HepG2 (cell line): Measurements from ENCODE around the gene CDIP1. TPM values are rescaled to one million over a fixed set of nuclear protein-coding genes. Genes with fewer than 3 reads are reported as not detected.

Experiments used
- ATAC-seq: fragments of 200-7000 bp; cut with Tn5 transposase; 3 replicates; pipeline ENCODE4 v1.9.1; 2020; ENCODE audit warnings: mild to moderate bottlenecking, moderate library complexity
- BruUV-seq: library from RNA; stranded (reverse); fragments of 400-500 nt; replicated peaks from 2 replicates; lab custom pipeline; 2021; lab: Mats Ljungman, UMichigan
- CTCF ChIA-PET: fragments of 300-600 bp; formaldehyde crosslinking; extraction: SDS; loops from one replicate; lab custom pipeline; 2021; ENCODE audit warnings: low total read pairs, inconsistent platforms, low intra/inter-chr PET ratio; lab: Yijun Ruan, JAX
- POLR2A ChIA-PET: fragments of 350-600 bp; sonication (Branson Sonifier 250); formaldehyde crosslinking; loops from one replicate; lab custom pipeline; 2020; ENCODE audit warnings: antibody characterized with exemption, inconsistent platforms; lab: Yijun Ruan, JAX
- DNase-seq: peaks from one replicate; pipeline ENCODE4 v3.0.0-alpha.2; 2015; ENCODE audit warnings: low spot score
- FAIRE-seq: peaks from 3 replicates; lab custom pipeline; 2011; peaks lifted over from hg19 to GRCh38; lab: Jason Lieb, UNC
- H2AFZ ChIP-seq: one replicate; pipeline ENCODE4 v1.6.1; 2011; ENCODE audit warnings: low read length, inconsistent platforms
- H3K27ac ChIP-seq: fragments of 300-600 bp; 3 replicates; pipeline ENCODE4 v1.8.0; 2011; ENCODE audit warnings: mixed run types, mild to moderate bottlenecking, mixed read lengths, low read length, inconsistent platforms; ENCODE audit not compliant: insufficient read depth; ENCODE audit errors: extremely low read length
- H3K27me3 ChIP-seq, 2 experiments: fragments of 200-600 bp in 1 of 2; 2 replicates in 1 of 2; 3 replicates in 1 of 2; pipeline versions ENCODE4 v1.6.0 to v1.8.0; 2011; ENCODE audit warnings: low read length in 2 of 2, mild to moderate bottlenecking in 2 of 2, moderate library complexity in 2 of 2, inconsistent platforms in 1 of 2; ENCODE audit not compliant: insufficient read depth in 2 of 2, control insufficient read depth in 1 of 2
- H3K36me3 ChIP-seq, 2 experiments: fragments of 200-600 bp in 1 of 2; replicated peaks in 1 of 2; 2 replicates in 1 of 2; 3 replicates in 1 of 2; pipeline versions ENCODE4 v1.5.1 to v1.8.0; 2011; ENCODE audit warnings: low read length in 2 of 2, inconsistent platforms in 1 of 2; ENCODE audit not compliant: insufficient read depth in 2 of 2, control insufficient read depth in 1 of 2
- H3K4me1 ChIP-seq: 2 replicates; pipeline ENCODE4 v1.5.1; 2012; ENCODE audit warnings: low read length, inconsistent platforms; ENCODE audit not compliant: insufficient read depth
- H3K4me2 ChIP-seq: 2 replicates; pipeline ENCODE4 v1.6.0; 2011; ENCODE audit warnings: low read depth, low read length, inconsistent platforms
- H3K4me3 ChIP-seq, 3 experiments: fragments of 200-600 bp in 1 of 3; sonication (generic), shearing (Covaris generic) in 1 of 3; replicated peaks in 1 of 3; 2 replicates each; pipeline ENCODE4 v1.5.1; 2011 to 2016; ENCODE audit warnings: low read length in 3 of 3, inconsistent platforms in 2 of 3, low read depth in 2 of 3, mild to moderate bottlenecking in 2 of 3, control low read depth in 1 of 3, mixed read lengths in 1 of 3; ENCODE audit not compliant: insufficient read depth in 1 of 3
- H3K79me2 ChIP-seq: one replicate; pipeline ENCODE4 v1.6.1; 2011; ENCODE audit warnings: low read length, inconsistent platforms; ENCODE audit not compliant: insufficient read depth
- H3K9ac ChIP-seq: 2 replicates; pipeline ENCODE4 v1.6.0; 2011; ENCODE audit warnings: mild to moderate bottlenecking, low read depth, low read length, inconsistent platforms; ENCODE audit not compliant: insufficient read depth
- H3K9me3 ChIP-seq: 2 replicates; pipeline ENCODE4 v1.5.1; 2012; ENCODE audit warnings: mild to moderate bottlenecking, low read length
- H4K20me1 ChIP-seq: 2 replicates; pipeline ENCODE4 v1.6.0; 2011; ENCODE audit warnings: inconsistent platforms, mild to moderate bottlenecking, low read length, moderate library complexity; ENCODE audit not compliant: insufficient read depth
- ARNT ChIP-seq: fragments of 450-650 bp; IDR thresholded peaks from 2 replicates; pipeline ENCODE4 v1.6.1; 2017
- BCL6 ChIP-seq: IDR thresholded peaks from 2 replicates; pipeline ENCODE4 v1.6.1; 2016; ENCODE audit warnings: missing genetic modification reagents, missing compliant biosample characterization
- GABPB1 ChIP-seq: IDR thresholded peaks from 2 replicates; pipeline ENCODE4 v1.6.1; 2016; ENCODE audit warnings: mild to moderate bottlenecking, missing genetic modification reagents, moderate library complexity, missing compliant biosample characterization
- HOXA3 ChIP-seq: sonication (generic); formaldehyde crosslinking; IDR thresholded peaks from 2 replicates; pipeline ENCODE4 v1.5.0; 2020; ENCODE audit warnings: missing genetic modification reagents
- KLF12 ChIP-seq: sonication (generic); formaldehyde crosslinking; IDR thresholded peaks from 2 replicates; pipeline ENCODE4 v1.4.0; 2020; ENCODE audit warnings: missing genetic modification reagents, borderline replicate concordance
- MAFK ChIP-seq, 2 experiments: IDR thresholded peaks in 1 of 2; conservative IDR thresholded peaks in 1 of 2; 2 replicates each; pipeline ENCODE4 v1.6.1; 2011; ENCODE audit warnings: improper control_type of control experiment in 2 of 2, low read length in 2 of 2
- MED1 ChIP-seq: sonication (generic); formaldehyde crosslinking; IDR thresholded peaks from 2 replicates; pipeline ENCODE4 v1.4.0; 2020; ENCODE audit warnings: missing genetic modification reagents
- RXRA ChIP-seq: sonication (generic); formaldehyde crosslinking; IDR thresholded peaks from 2 replicates; pipeline ENCODE4 v1.5.1; 2020; ENCODE audit warnings: missing genetic modification reagents
- RXRB ChIP-seq: IDR thresholded peaks from 2 replicates; pipeline ENCODE4 v1.6.1; 2016; ENCODE audit warnings: borderline replicate concordance, missing genetic modification reagents, missing compliant biosample characterization
- SRY ChIP-seq: sonication (generic); formaldehyde crosslinking; IDR thresholded peaks from 2 replicates; pipeline ENCODE4 v1.8.0; 2022; ENCODE audit warnings: mild to moderate bottlenecking, missing genetic modification reagents
- ZNF121 ChIP-seq: sonication (generic); formaldehyde crosslinking; IDR thresholded peaks from 2 replicates; pipeline ENCODE4 v1.5.0; 2020; ENCODE audit warnings: mild to moderate bottlenecking, missing genetic modification reagents
- ZNF329 ChIP-seq: sonication (generic); formaldehyde crosslinking; IDR thresholded peaks from 2 replicates; pipeline ENCODE4 v1.9.0; 2021; ENCODE audit warnings: low read depth, mild to moderate bottlenecking, missing genetic modification reagents
- ZNF557 ChIP-seq: sonication (generic); formaldehyde crosslinking; IDR thresholded peaks from 2 replicates; pipeline ENCODE4 v1.4.0; 2020; ENCODE audit warnings: missing genetic modification reagents
- ZNF768 ChIP-seq: sonication (generic); formaldehyde crosslinking; IDR thresholded peaks from 2 replicates; pipeline ENCODE4 v1.4.0; 2020; ENCODE audit warnings: missing genetic modification reagents
- WGBS: methylation state at CpG from one replicate; pipeline ENCODE4 v1.1.6; 2017; ENCODE audit warnings: low lambda C conversion rate; 5-methylcytosine and 5-hydroxymethylcytosine counted together
- in situ Hi-C: cut with HindIII; loops from 2 replicates; pipeline ENCODE4 v1.10.0; 2017; ENCODE audit warnings: low pct_unique_long_range_greater_than_20kb; ENCODE audit not compliant: extremely low pct_ligation_motif_present
- intact Hi-C: fragments of 100-400 bp; cut with micrococcal nuclease; formaldehyde crosslinking; loops from one replicate; pipeline ENCODE4 v1.10.0; 2022; ENCODE audit not compliant: unreplicated experiment
- polyA plus RNA-seq, 8 experiments: library from polyadenylated mRNA; depleted of rRNA in 3 of 8; stranded (reverse) in 7 of 8; unstranded in 1 of 8; fragments of >200 nt; fragmentation: Illumina TruSeq in 4 of 8; extraction: Trizol in 4 of 8; gene quantifications; 2 replicates each; pipeline versions ENCODE4 v1.2.1 to v1.2.3, GENCODE V29; 2011 to 2016; ENCODE audit warnings: low read depth in 4 of 8, missing spikeins in 1 of 8, mixed read lengths in 1 of 8; ENCODE audit not compliant: insufficient read depth in 1 of 8
- total RNA-seq, 5 experiments: library from RNA; depleted of rRNA; stranded (reverse); fragments of >200 nt; fragmentation: Illumina TruSeq; extraction: Trizol; gene quantifications; 2 replicates each; pipeline ENCODE4 v1.2.3, GENCODE V29; 2016; ENCODE audit warnings: low read depth in 1 of 5
- TF ChIP-seq, protein P1 (sequence below): IDR thresholded peaks from 2 replicates; pipeline ENCODE4 v1.4.0; 2020; ENCODE audit warnings: mild to moderate bottlenecking, missing genetic modification reagents
- TF ChIP-seq, protein P2 (sequence below), 2 experiments: IDR thresholded peaks; 2 replicates each; pipeline ENCODE4 v1.6.1; 2011 to 2012; ENCODE audit warnings: low read length in 2 of 2, borderline replicate concordance in 1 of 2, low read depth in 1 of 2, mild to moderate bottlenecking in 1 of 2, moderate library complexity in 1 of 2

The CDIP1 gene
- total and polyA plus RNA-seq, 2 of the 13 experiments (the other 11 are each of a cell fraction or from before 2014, with no cell fraction given) = 31.2 to 56.7 TPM

DNA sequence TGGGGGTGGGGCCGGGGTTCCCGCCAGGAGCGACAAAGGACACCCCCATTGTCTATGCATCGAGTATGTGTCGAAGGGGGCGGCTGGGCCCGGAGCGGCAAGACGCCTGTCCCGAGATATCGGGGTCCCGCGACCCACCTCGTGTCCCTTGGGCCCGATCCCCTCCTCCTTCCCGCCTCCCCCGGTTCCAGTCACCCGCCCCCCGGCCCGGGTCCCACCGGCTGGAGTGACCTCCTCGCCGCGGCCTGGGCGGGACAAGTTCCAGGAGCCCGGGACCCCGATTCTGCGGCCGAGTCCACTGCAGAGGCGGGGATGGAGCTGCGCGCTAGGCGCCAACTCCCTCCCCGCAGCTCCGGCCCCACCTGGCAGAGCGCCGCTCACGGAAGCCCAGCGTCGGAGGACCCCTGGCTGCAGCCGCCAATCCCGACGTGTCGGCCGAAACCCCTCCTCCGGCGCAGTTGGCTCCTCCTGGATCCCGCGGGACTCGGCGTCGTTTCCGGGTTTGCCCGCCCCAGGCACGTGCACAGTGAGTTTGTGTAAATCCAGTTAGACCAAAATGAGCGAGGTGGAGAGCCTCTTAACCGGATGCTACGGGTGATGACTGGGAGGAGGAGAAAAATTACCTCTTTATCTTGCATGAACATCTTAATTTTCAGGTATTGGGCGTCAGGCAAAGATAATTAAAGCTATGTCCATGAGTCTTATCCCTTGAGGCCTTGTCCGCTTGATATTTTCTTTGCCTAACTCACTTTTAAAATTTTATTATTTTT, 64.2 kb downstream of the CDIP1 start, which contains the start of gene NMRAL1 (continued):
- TF ChIP-seq GABPB1 = peak; percentile 86
- 0 out of 2 replicates have a peak, but pooled peaks have one; percentile 36 for TF ChIP-seq ZNF329
- TF ChIP-seq, all 625 proteins: peak for 123

DNA sequence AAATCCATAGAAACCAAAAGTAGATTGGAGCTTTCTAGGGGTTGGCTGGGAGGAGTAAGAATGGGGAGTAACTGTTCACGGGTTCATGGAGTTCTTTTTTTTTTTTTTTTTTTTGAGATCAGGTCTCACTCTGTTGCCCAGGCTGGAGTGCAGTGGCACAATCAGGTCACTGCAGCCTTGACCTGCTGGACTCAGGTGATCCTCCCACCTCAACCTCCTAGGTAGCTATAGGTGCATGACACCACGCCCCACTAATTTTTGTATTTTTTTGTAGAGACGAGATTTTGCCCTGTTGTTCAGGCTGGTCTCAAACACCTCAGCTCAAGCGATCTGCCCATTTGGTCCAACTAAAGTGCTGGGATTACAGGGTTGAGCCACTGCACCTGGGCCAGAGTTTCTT, 65.7 kb downstream of the CDIP1 start:
- H3K4me3 ChIP-seq = peak overlapping the region in 1 of 3 experiments; percentile 71; a peak in 1 of 6 replicates
- in situ Hi-C loops = no loop called here
- H3K4me1 ChIP-seq = peaks cover 48% of the 10 kb centered on the region
- peak overlapping the region; percentile 91 for H3K4me2 ChIP-seq
- ChIA-PET CTCF (no interaction called here), POLR2A (interaction anchor here (1.1 to 10.7 kb wide), 2 partner anchors 12 to 66 kb away, joined by 3 to 175 read pairs; partner anchors contain the start of gene CDIP1)
- H3K79me2 ChIP-seq = peaks cover 8% of the 10 kb centered on the region
- H4K20me1 ChIP-seq = no peaks in the 10 kb centered on the region
- H3K27me3 ChIP-seq = no peaks in the 10 kb centered on the region
- 17% methylated on average over 4 of the region's 4 CpGs for WGBS
- H2AFZ ChIP-seq = no peak overlapping the region
- H3K36me3 ChIP-seq = peaks cover 0 to 4% of the 10 kb centered on the region in 2 experiments; a peak in 1 of 5 replicates
- peak; percentile 47 for DNase-seq
- no TSS peak for BruUV-seq
- peak overlapping the region; percentile 74 for H3K27ac ChIP-seq
- no peak for ATAC-seq
- H3K9me3 ChIP-seq = no peaks in the 10 kb centered on the region
- intact Hi-C loops = no loop called here
- FAIRE-seq = peak; percentile 72
- H3K9ac ChIP-seq = peak overlapping the region; percentile 46; the same call in 1 of the 2 replicates
- TF ChIP-seq MED1 (peak; percentile 36; the same call in 1 of the 2 replicates), MAFK (conservative IDR thresholded peaks at IDR 0.05 in 1 of 2, IDR thresholded peaks at IDR 0.05 in 1 of 2; ENCODE audit: low read length in 2 of 2) (no peak), HOXA3 (CRISPR knock-in tag) (0 out of 2 replicates have a peak, but pooled peaks have one; percentile 20), SRY (CRISPR knock-in tag) (no peak), RXRA (CRISPR knock-in tag) (peak; percentile 44; the same call in 1 of the 2 replicates), ARNT (no peak), RXRB (CRISPR knock-in tag) (peak; percentile 39; the same call in 1 of the 2 replicates), KLF12 (CRISPR knock-in tag) (no peak), ZNF121 (CRISPR knock-in tag) (peak; percentile 80), ZNF768 (no peak), BCL6 (peak; percentile 24; the same call in 1 of the 2 replicates), ZNF557 (CRISPR knock-in tag) (no peak)
- TF ChIP-seq, protein P1, sequence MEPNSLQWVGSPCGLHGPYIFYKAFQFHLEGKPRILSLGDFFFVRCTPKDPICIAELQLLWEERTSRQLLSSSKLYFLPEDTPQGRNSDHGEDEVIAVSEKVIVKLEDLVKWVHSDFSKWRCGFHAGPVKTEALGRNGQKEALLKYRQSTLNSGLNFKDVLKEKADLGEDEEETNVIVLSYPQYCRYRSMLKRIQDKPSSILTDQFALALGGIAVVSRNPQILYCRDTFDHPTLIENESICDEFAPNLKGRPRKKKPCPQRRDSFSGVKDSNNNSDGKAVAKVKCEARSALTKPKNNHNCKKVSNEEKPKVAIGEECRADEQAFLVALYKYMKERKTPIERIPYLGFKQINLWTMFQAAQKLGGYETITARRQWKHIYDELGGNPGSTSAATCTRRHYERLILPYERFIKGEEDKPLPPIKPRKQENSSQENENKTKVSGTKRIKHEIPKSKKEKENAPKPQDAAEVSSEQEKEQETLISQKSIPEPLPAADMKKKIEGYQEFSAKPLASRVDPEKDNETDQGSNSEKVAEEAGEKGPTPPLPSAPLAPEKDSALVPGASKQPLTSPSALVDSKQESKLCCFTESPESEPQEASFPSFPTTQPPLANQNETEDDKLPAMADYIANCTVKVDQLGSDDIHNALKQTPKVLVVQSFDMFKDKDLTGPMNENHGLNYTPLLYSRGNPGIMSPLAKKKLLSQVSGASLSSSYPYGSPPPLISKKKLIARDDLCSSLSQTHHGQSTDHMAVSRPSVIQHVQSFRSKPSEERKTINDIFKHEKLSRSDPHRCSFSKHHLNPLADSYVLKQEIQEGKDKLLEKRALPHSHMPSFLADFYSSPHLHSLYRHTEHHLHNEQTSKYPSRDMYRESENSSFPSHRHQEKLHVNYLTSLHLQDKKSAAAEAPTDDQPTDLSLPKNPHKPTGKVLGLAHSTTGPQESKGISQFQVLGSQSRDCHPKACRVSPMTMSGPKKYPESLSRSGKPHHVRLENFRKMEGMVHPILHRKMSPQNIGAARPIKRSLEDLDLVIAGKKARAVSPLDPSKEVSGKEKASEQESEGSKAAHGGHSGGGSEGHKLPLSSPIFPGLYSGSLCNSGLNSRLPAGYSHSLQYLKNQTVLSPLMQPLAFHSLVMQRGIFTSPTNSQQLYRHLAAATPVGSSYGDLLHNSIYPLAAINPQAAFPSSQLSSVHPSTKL (CRISPR knock-in tag) = peak; percentile 28; the same call in 1 of the 2 replicates
- TF ChIP-seq, protein P2, sequence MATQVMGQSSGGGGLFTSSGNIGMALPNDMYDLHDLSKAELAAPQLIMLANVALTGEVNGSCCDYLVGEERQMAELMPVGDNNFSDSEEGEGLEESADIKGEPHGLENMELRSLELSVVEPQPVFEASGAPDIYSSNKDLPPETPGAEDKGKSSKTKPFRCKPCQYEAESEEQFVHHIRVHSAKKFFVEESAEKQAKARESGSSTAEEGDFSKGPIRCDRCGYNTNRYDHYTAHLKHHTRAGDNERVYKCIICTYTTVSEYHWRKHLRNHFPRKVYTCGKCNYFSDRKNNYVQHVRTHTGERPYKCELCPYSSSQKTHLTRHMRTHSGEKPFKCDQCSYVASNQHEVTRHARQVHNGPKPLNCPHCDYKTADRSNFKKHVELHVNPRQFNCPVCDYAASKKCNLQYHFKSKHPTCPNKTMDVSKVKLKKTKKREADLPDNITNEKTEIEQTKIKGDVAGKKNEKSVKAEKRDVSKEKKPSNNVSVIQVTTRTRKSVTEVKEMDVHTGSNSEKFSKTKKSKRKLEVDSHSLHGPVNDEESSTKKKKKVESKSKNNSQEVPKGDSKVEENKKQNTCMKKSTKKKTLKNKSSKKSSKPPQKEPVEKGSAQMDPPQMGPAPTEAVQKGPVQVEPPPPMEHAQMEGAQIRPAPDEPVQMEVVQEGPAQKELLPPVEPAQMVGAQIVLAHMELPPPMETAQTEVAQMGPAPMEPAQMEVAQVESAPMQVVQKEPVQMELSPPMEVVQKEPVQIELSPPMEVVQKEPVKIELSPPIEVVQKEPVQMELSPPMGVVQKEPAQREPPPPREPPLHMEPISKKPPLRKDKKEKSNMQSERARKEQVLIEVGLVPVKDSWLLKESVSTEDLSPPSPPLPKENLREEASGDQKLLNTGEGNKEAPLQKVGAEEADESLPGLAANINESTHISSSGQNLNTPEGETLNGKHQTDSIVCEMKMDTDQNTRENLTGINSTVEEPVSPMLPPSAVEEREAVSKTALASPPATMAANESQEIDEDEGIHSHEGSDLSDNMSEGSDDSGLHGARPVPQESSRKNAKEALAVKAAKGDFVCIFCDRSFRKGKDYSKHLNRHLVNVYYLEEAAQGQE (IDR thresholded peaks at IDR 0.05; ENCODE audit: borderline replicate concordance in 1 of 2, low read depth in 1 of 2, low read length in 2 of 2) = no peak
